Measurements from ENCODE around the gene ANO4.
"Not testable (repeated sequence)": the region's sequence is repeated elsewhere in the genome, so short reads cannot be mapped to it uniquely, and the experiment has no call there.

The ANO4 gene

DNA sequence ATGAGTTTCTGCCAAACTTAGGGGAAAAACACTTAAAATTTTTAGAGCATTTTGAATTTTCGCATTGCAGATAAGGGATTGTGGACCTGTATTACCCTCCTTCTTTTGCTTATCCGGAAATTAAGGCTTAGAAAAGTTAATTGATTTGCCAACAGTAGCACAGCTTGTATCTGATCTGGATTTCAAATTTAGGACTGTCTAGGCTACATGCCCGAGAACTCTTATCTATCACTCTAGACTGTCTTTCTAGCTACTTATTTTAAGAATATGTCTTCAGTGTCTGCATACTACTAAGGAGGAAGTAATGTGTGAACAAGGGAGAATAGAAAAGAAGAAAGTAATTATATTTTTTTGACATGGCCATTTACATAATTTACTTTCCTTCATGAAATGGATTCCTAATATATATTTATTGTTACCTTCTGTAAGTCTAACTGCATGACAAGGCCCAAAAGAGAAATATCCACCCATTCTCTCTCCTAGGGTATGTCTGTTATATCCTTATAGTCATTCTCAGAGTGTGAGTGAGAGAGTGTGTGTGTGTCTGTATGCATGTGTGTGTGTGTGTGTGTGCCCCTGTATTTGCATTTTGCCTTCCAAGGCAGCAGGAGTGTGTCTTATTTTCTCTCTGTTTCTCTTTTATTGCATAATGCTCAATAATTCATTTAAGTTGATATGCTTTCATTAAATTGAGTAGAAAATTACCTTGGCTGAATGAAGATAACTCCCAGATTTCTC lies 283.4 kb downstream of the ANO4 start:
- H3K27ac ChIP-seq (ENCODE audit: low read length), result no peak overlapping the region
- no CpG with 5 or more reads among the region's 3 CpGs for WGBS (ENCODE audit: insufficient coverage, insufficient read length)

DNA sequence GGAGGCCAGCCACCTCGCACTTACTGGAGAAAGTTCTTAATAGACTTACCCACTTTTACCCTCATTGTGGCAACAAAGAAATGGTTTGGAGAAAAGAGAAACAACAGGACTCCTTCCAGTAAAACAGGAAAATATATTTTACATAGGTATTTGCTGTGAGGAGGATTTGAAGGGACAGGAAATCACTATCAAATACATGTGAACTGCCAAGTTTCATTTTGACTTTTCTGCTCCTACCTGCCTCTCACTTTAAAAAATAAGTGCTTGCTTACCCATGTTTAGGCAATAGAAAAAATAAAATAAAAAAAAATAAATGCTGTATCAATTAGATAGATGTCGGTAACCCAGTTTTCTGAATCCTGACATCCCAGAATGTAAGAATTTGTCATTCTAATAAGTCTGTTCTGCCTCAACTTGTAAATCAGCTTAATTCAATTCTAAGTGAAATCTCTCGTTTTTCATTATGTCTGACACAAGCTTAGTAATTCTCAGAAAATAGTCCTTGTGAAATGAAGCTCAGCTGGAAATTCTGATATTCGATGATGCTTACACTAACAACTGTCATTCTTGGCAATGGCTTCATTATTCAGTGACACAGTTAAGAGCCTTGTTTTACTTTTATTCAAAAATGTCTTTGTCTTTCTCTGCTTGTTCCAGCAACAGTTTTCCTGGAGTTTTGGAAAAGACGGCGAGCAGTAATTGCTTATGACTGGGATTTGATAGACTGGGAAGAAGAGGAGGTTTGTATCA lies 284.1 kb downstream of the ANO4 start:
- H3K36me3 ChIP-seq (ENCODE audit: control insufficient read depth, insufficient read depth, low read length), result no peaks in the 10 kb centered on the region
- H3K9me3 ChIP-seq (ENCODE audit: control insufficient read depth, insufficient read depth, low read length), result no peaks in the 10 kb centered on the region
- H3K4me3 ChIP-seq (ENCODE audit: low read length), result no peak overlapping the region
- no peaks in the 10 kb centered on the region for H3K27me3 ChIP-seq (ENCODE audit: control insufficient read depth, insufficient read depth, low read length)
- H3K27ac ChIP-seq (ENCODE audit: low read length), result no peak overlapping the region
- no peaks in the 10 kb centered on the region for H3K4me1 ChIP-seq (ENCODE audit: control insufficient read depth, insufficient read depth, low read length)
- WGBS (ENCODE audit: insufficient coverage, insufficient read length), result no CpG with 5 or more reads among the region's 6 CpGs
- no peak for DNase-seq (ENCODE audit: low read depth, low spot score)

More for the DNA sequence above, 283.4 kb downstream of the ANO4 start:
- Histone ChIP-seq H3K4me1 (ENCODE audit: control insufficient read depth, insufficient read depth, low read length) (no peaks in the 10 kb centered on the region), H3K4me3 (ENCODE audit: low read length) (no peak overlapping the region), H3K9me3 (ENCODE audit: control insufficient read depth, insufficient read depth, low read length) (no peaks in the 10 kb centered on the region), H3K36me3 (ENCODE audit: control insufficient read depth, insufficient read depth, low read length) (no peaks in the 10 kb centered on the region), H3K27me3 (ENCODE audit: control insufficient read depth, insufficient read depth, low read length) (no peaks in the 10 kb centered on the region)
- no peak for DNase-seq (ENCODE audit: low read depth, low spot score)

DNA sequence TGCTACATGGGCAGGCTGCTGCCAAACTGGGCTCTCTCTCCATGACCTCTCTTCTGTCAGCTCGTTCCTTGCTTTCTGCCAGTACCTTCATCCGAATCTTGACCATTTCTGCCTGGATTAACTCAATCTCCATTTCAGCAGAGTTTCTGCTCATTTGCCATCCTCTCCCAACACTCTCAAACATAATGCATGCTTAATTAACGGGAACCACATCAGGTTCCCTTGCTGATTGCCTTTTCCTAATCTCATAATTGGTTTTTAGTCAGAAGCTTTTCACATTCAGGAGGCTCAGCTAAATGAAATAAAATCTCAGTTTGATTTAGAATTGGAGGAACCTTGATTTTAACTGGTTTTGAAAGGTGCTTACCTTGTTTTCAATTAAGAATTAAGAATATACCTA lies 288.1 kb downstream of the ANO4 start:
- H3K36me3 ChIP-seq (ENCODE audit: control insufficient read depth, insufficient read depth, low read length), result no peaks in the 10 kb centered on the region
- H3K27ac ChIP-seq (ENCODE audit: low read length), result no peak overlapping the region
- no peak overlapping the region for H3K4me3 ChIP-seq (ENCODE audit: low read length)
- no peaks in the 10 kb centered on the region for H3K9me3 ChIP-seq (ENCODE audit: control insufficient read depth, insufficient read depth, low read length)
- no peak for DNase-seq (ENCODE audit: low read depth, low spot score)
- no CpG with 5 or more reads among the region's 3 CpGs for WGBS (ENCODE audit: insufficient coverage, insufficient read length)
- H3K4me1 ChIP-seq (ENCODE audit: control insufficient read depth, insufficient read depth, low read length), result peaks cover 2% of the 10 kb centered on the region; the same call in 1 of the 2 replicates
- no peaks in the 10 kb centered on the region for H3K27me3 ChIP-seq (ENCODE audit: control insufficient read depth, insufficient read depth, low read length)

DNA sequence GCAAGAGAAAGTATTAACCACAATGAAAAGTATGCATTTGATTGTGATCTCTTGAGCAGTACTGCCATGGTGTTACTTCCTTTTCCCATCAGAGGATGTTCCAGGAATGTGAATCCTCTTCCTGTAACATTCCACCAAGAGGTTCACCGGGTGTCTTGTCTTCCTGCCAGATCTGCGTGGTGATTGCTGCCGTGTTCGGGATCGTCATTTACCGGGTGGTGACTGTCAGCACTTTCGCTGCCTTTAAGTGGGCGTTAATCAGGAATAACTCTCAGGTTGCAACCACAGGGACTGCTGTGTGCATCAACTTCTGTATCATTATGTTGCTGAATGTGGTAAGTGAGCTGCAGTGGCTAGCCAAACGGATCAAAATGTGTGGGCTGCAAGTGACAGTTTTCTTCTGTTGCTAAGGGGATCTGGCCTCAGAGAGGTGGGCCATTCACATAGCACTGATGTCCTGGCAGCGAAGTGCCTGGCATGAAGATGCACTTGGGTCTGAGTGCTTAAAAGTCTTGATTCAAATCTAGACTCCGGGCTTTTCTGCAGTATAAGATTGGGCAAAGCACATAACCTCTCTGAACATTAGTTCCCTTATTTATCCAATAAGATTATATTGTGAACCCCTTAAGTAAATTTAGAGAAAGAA lies 292.0 kb downstream of the ANO4 start:
- Histone ChIP-seq H3K4me1 (ENCODE audit: control insufficient read depth, insufficient read depth, low read length) (peaks cover 4% of the 10 kb centered on the region; the same call in 1 of the 2 replicates), H3K4me3 (ENCODE audit: low read length) (no peak overlapping the region), H3K9me3 (ENCODE audit: control insufficient read depth, insufficient read depth, low read length) (no peaks in the 10 kb centered on the region), H3K27me3 (ENCODE audit: control insufficient read depth, insufficient read depth, low read length) (no peaks in the 10 kb centered on the region), H3K36me3 (ENCODE audit: control insufficient read depth, insufficient read depth, low read length) (no peaks in the 10 kb centered on the region), H3K27ac (ENCODE audit: low read length) (no peak overlapping the region)
- no CpG with 5 or more reads among the region's 11 CpGs for WGBS (ENCODE audit: insufficient coverage, insufficient read length)
- DNase-seq (ENCODE audit: low read depth, low spot score), result no peak

DNA sequence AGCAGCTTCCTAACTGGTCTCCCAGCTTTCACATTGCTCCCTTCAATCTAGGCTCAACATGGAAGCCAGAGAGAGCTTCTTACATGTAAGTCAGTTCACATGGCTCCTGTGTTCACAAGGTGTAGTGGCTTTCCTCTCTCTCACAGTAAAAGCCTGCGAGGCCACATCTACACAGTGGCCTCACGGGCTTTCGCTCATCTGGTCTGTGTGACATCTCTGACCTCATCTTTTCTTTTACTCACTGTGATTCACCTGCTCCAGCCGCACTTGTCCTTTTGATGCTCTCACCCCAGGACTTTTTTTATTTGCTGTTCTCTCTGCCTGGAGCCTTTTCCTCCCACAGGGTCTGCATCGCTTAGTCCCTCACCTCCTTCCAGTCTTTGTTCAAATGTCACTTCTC lies 293.3 kb downstream of the ANO4 start:
- H3K9me3 ChIP-seq (ENCODE audit: control insufficient read depth, insufficient read depth, low read length), result no peaks in the 10 kb centered on the region
- H3K4me3 ChIP-seq (ENCODE audit: low read length), result no peak overlapping the region
- no peak for DNase-seq (ENCODE audit: low read depth, low spot score)
- H3K27ac ChIP-seq (ENCODE audit: low read length), result no peak overlapping the region
- no peaks in the 10 kb centered on the region for H3K36me3 ChIP-seq (ENCODE audit: control insufficient read depth, insufficient read depth, low read length)
- WGBS (ENCODE audit: insufficient coverage, insufficient read length), result no CpG with 5 or more reads among the region's 5 CpGs
- H3K27me3 ChIP-seq (ENCODE audit: control insufficient read depth, insufficient read depth, low read length), result no peaks in the 10 kb centered on the region
- peaks cover 4% of the 10 kb centered on the region; the same call in 1 of the 2 replicates for H3K4me1 ChIP-seq (ENCODE audit: control insufficient read depth, insufficient read depth, low read length)

DNA sequence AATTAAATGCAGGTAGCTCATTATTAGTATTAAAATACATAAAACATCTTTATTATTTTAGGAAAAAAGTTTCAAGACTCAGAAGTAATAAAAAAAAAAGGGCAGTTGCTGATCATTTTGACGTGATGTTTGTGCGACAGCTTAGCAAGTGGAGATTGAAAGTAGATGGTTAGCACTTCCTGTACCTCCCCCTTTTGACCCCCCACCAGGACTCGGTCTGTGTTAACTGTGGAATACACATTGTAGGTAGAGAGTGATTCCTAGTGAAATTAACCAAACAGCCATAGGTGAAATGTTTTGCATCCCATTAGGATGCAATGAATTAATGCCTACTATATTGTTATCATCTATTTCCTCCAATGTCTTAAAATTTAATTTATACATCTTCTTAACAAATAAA lies 294.7 kb downstream of the ANO4 start:
- Histone ChIP-seq H3K27me3 (ENCODE audit: control insufficient read depth, insufficient read depth, low read length) (no peaks in the 10 kb centered on the region), H3K36me3 (ENCODE audit: control insufficient read depth, insufficient read depth, low read length) (no peaks in the 10 kb centered on the region), H3K27ac (ENCODE audit: low read length) (no peak overlapping the region), H3K4me1 (ENCODE audit: control insufficient read depth, insufficient read depth, low read length) (peaks cover 4% of the 10 kb centered on the region; the same call in 1 of the 2 replicates), H3K4me3 (ENCODE audit: low read length) (no peak overlapping the region), H3K9me3 (ENCODE audit: control insufficient read depth, insufficient read depth, low read length) (no peaks in the 10 kb centered on the region)
- no peak for DNase-seq (ENCODE audit: low read depth, low spot score)
- no CpG with 5 or more reads among the region's 3 CpGs for WGBS (ENCODE audit: insufficient coverage, insufficient read length)

DNA sequence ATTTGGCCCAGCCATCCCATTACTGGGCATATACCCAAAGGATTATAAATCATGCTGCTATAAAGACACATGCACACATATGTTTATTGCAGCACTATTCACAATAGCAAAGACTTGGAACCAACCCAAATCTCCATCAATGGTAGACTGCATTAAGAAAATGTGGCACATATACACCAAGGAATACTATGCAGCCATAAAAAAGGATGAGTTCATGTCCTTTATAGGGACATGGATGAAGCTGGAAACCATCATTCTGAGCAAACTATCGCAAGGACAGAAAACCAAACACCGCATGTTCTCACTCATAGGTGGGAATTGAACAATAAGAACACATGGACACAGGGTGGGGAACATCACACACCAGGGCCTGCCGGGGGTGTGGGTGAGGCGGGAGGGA lies 295.6 kb downstream of the ANO4 start:
- not testable (repeated sequence) for H3K4me1 ChIP-seq (ENCODE audit: control insufficient read depth, insufficient read depth, low read length); H3K9me3 ChIP-seq (ENCODE audit: control insufficient read depth, insufficient read depth, low read length); H3K27ac ChIP-seq (ENCODE audit: low read length); DNase-seq (ENCODE audit: low read depth, low spot score); H3K4me3 ChIP-seq (ENCODE audit: low read length); H3K36me3 ChIP-seq (ENCODE audit: control insufficient read depth, insufficient read depth, low read length); H3K27me3 ChIP-seq (ENCODE audit: control insufficient read depth, insufficient read depth, low read length)
- WGBS (ENCODE audit: insufficient coverage, insufficient read length), result no CpG with 5 or more reads among the region's 4 CpGs

DNA sequence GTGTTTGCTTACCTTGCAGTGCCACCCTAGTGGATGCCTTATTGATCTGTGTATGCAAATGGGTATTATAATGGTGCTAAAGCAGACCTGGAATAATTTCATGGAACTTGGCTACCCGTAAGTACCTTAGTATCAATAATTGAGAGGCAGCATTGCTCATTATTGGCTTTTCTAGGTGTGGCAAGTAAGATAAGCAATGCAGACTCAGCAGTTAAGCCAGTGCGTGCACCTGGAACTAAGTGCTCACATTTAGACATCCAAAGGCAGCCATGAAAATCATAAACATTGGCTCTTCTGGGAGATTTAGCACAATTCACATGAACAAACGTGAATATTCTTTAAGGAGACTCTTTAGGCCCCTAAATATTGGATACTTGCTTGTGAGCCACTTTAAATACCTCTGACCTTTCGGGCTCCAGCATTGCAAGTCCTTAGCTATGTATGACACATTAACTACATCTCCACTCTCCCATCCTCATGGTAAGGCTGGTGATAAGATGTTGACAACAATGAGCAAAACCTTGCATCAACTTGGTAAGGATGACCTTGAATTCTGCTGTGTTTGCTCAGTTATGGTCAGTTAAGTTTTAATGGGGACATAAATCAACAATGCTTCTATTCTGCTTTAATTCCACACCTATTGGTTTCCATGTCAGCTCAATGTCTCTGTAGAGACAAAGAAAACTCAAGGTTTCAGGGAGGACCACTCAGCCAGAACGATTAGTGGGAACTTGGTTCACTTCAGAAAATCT lies 303.4 kb downstream of the ANO4 start:
- H3K9me3 ChIP-seq (ENCODE audit: control insufficient read depth, insufficient read depth, low read length), result no peaks in the 10 kb centered on the region
- no CpG with 5 or more reads among the region's 5 CpGs for WGBS (ENCODE audit: insufficient coverage, insufficient read length)
- H3K4me1 ChIP-seq (ENCODE audit: control insufficient read depth, insufficient read depth, low read length), result no peaks in the 10 kb centered on the region
- H3K27me3 ChIP-seq (ENCODE audit: control insufficient read depth, insufficient read depth, low read length), result no peaks in the 10 kb centered on the region
- no peak for DNase-seq (ENCODE audit: low read depth, low spot score)
- H3K36me3 ChIP-seq (ENCODE audit: control insufficient read depth, insufficient read depth, low read length), result no peaks in the 10 kb centered on the region
- H3K4me3 ChIP-seq (ENCODE audit: low read length), result no peak overlapping the region
- H3K27ac ChIP-seq (ENCODE audit: low read length), result no peak overlapping the region

DNA sequence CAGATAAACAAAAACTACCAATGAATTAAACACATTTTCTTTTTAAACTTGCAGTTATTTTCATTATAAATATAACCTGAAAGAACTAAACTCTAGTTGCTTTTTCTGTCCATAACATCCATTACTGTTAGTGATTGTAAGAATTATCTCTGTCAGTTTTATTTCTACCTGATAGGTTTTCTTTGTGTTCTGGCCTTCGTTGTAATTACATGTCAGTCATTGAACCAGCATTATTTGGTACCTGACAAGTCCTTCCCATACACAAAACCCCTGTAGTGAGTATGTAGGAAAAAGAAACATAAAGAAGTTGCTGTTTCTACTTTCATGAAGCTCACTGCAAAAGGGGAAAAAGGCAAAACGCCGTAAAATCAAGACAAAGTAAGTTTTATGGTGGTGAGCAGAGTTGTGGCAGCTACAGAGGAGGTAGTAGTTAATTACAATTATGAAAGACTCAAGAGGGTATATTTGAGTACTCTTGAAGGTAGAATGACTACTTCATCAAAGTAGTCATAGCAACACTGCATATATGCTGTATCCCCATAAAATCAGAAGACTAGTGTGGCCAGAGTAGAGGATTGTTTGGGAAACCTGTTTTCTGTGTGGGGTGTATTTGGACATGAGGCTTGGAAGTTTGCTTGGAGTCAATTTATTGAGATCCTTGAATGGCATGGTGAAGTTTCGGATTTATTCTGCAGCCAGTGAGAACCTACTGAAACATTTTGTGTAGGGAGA lies 312.6 kb downstream of the ANO4 start:
- no peak overlapping the region for H3K4me3 ChIP-seq (ENCODE audit: low read length)
- no CpG with 5 or more reads among the region's 4 CpGs for WGBS (ENCODE audit: insufficient coverage, insufficient read length)
- H3K9me3 ChIP-seq (ENCODE audit: control insufficient read depth, insufficient read depth, low read length), result no peaks in the 10 kb centered on the region
- no peak overlapping the region for H3K27ac ChIP-seq (ENCODE audit: low read length)
- no peak for DNase-seq (ENCODE audit: low read depth, low spot score)
- no peaks in the 10 kb centered on the region for H3K4me1 ChIP-seq (ENCODE audit: control insufficient read depth, insufficient read depth, low read length)
- no peaks in the 10 kb centered on the region for H3K27me3 ChIP-seq (ENCODE audit: control insufficient read depth, insufficient read depth, low read length)
- H3K36me3 ChIP-seq (ENCODE audit: control insufficient read depth, insufficient read depth, low read length), result no peaks in the 10 kb centered on the region

Measured in iPS DF 6.9 (cell line).